Neural cell (in vitro differentiated cells): ENCODE measurements around the gene ZNF445.

Experiments used
- EP300 ChIP-seq: fragments of 450-650 bp; conservative IDR thresholded peaks from 2 replicates; pipeline ENCODE4 v1.6.1; 2014; ENCODE audit warnings: antibody characterized with exemption, mild to moderate bottlenecking, moderate library complexity; ENCODE audit not compliant: poor library complexity, severe bottlenecking
- EZH2 ChIP-seq: fragments of 200-600, 300-800 bp; shearing (Covaris generic), sonication (generic); IDR thresholded peaks from 2 replicates; pipeline ENCODE4 v1.6.1; 2014; ENCODE audit warnings: antibody characterized with exemption, low read length, borderline replicate concordance, mild to moderate bottlenecking; ENCODE audit not compliant: insufficient read depth, poor library complexity, severe bottlenecking
- MXI1 ChIP-seq: fragments of 450-650 bp; conservative IDR thresholded peaks from 2 replicates; pipeline ENCODE4 v1.6.1; 2014; ENCODE audit warnings: antibody characterized with exemption, mild to moderate bottlenecking; ENCODE audit not compliant: poor library complexity, severe bottlenecking
- POLR2AphosphoS5 ChIP-seq: IDR thresholded peaks from 2 replicates; pipeline ENCODE4 v1.6.1; 2012
- RAD21 ChIP-seq: fragments of 450-650 bp; conservative IDR thresholded peaks from 2 replicates; pipeline ENCODE4 v1.6.1; 2014; ENCODE audit warnings: antibody characterized with exemption, mild to moderate bottlenecking, moderate library complexity
- SMC3 ChIP-seq: fragments of 450-650 bp; conservative IDR thresholded peaks from 2 replicates; pipeline ENCODE4 v1.6.1; 2014; ENCODE audit warnings: antibody characterized with exemption, mild to moderate bottlenecking, moderate library complexity; ENCODE audit not compliant: poor library complexity
- TAF1 ChIP-seq: IDR thresholded peaks from 2 replicates; pipeline ENCODE4 v1.6.1; 2012; ENCODE audit warnings: low read depth
- TF ChIP-seq, protein P1 (sequence below): fragments of 450-650 bp; IDR thresholded peaks from 2 replicates; pipeline ENCODE4 v1.5.1; 2014; ENCODE audit warnings: antibody characterized with exemption, mild to moderate bottlenecking, moderate library complexity; ENCODE audit not compliant: poor library complexity, severe bottlenecking
- TF ChIP-seq, protein P2 (sequence below): IDR thresholded peaks from 2 replicates; pipeline ENCODE4 v1.6.1; 2012; ENCODE audit warnings: borderline replicate concordance

DNA sequence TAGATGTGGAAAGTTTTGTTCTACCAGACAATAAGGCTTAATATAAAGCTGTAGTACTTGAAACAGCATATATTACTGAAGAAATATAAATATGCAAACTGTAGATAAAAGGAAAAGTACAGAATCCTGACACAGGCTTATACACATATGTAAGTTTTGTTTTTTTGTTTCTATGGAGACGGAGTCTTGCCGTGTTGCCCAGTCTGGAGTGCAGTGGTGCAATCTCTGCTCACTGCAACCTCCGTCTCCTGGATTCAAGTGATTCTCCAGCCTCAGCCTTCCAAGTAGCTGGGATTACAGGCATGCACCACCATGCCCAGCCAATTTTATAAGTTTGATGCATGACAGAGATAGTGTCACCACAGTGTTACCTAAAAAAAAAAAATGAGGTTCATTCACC, 29.1 kb upstream of the ZNF445 start:
- TF ChIP-seq, protein P1, sequence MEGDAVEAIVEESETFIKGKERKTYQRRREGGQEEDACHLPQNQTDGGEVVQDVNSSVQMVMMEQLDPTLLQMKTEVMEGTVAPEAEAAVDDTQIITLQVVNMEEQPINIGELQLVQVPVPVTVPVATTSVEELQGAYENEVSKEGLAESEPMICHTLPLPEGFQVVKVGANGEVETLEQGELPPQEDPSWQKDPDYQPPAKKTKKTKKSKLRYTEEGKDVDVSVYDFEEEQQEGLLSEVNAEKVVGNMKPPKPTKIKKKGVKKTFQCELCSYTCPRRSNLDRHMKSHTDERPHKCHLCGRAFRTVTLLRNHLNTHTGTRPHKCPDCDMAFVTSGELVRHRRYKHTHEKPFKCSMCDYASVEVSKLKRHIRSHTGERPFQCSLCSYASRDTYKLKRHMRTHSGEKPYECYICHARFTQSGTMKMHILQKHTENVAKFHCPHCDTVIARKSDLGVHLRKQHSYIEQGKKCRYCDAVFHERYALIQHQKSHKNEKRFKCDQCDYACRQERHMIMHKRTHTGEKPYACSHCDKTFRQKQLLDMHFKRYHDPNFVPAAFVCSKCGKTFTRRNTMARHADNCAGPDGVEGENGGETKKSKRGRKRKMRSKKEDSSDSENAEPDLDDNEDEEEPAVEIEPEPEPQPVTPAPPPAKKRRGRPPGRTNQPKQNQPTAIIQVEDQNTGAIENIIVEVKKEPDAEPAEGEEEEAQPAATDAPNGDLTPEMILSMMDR = no peak
- TF ChIP-seq EZH2 (no peak), EP300 (no peak), RAD21 (no peak), POLR2AphosphoS5 (no peak), MXI1 (no peak), SMC3 (no peak), TAF1 (no peak)
- TF ChIP-seq, protein P2, sequence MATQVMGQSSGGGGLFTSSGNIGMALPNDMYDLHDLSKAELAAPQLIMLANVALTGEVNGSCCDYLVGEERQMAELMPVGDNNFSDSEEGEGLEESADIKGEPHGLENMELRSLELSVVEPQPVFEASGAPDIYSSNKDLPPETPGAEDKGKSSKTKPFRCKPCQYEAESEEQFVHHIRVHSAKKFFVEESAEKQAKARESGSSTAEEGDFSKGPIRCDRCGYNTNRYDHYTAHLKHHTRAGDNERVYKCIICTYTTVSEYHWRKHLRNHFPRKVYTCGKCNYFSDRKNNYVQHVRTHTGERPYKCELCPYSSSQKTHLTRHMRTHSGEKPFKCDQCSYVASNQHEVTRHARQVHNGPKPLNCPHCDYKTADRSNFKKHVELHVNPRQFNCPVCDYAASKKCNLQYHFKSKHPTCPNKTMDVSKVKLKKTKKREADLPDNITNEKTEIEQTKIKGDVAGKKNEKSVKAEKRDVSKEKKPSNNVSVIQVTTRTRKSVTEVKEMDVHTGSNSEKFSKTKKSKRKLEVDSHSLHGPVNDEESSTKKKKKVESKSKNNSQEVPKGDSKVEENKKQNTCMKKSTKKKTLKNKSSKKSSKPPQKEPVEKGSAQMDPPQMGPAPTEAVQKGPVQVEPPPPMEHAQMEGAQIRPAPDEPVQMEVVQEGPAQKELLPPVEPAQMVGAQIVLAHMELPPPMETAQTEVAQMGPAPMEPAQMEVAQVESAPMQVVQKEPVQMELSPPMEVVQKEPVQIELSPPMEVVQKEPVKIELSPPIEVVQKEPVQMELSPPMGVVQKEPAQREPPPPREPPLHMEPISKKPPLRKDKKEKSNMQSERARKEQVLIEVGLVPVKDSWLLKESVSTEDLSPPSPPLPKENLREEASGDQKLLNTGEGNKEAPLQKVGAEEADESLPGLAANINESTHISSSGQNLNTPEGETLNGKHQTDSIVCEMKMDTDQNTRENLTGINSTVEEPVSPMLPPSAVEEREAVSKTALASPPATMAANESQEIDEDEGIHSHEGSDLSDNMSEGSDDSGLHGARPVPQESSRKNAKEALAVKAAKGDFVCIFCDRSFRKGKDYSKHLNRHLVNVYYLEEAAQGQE = no peak
